ENCODE data around the gene POLG2. TPM values are rescaled to one million over a fixed set of nuclear protein-coding genes. Genes with fewer than 3 reads are reported as not detected.
"Not testable (repeated sequence)": the region's sequence is repeated elsewhere in the genome, so short reads cannot be mapped to it uniquely, and the experiment has no call there.

Gene POLG2
- total and polyA plus RNA-seq, 2 donors from 2014 or later, result 9.0 to 18.4 TPM

- H3K9me3 ChIP-seq (ENCODE audit: control insufficient read depth in 2 of 3, insufficient read depth in 1 of 3, low read length in 3 of 3), result no peaks in the 10 kb centered on the region
- H3K4me3 ChIP-seq (ENCODE audit: low read length in 3 of 3), result no peak overlapping the region
- H3K4me1 ChIP-seq (ENCODE audit: control insufficient read depth in 2 of 3, insufficient read depth in 2 of 3, low read depth in 1 of 3, low read length in 3 of 3), result peaks cover 0 to 2% (median 0%) of the 10 kb centered on the region in 3 donors
- intact Hi-C loops (cut with DNase I), result no loop called here
- no peak for TF ChIP-seq CTCF (IDR thresholded peaks at IDR 0.05; ENCODE audit: borderline replicate concordance, extremely low read depth, insufficient read depth)
- DNase-seq (peak in 3 of 5 donors; percentile 10 to 79 (median 66)), FAIRE-seq (no peak)
- no peak overlapping the region for H3K27ac ChIP-seq (ENCODE audit: low read depth in 2 of 2, low read length in 2 of 2)
- no peaks in the 10 kb centered on the region for H3K36me3 ChIP-seq (ENCODE audit: control insufficient read depth in 2 of 3, insufficient read depth in 3 of 3, low read length in 3 of 3)
- H3K9ac ChIP-seq (ENCODE audit: low read length in 3 of 3), result no peak overlapping the region
- no peaks in the 10 kb centered on the region for H3K27me3 ChIP-seq (ENCODE audit: control insufficient read depth, insufficient read depth, low read length)
Observed at GRCh38 chr17:64460955-64461354, 35.9 kb downstream of the POLG2 start.

- H3K36me3 ChIP-seq (ENCODE audit: control insufficient read depth in 2 of 3, insufficient read depth in 3 of 3, low read length in 3 of 3); DNase-seq; intact Hi-C loops (cut with DNase I); H3K4me3 ChIP-seq (ENCODE audit: low read length in 3 of 3); H3K9ac ChIP-seq (ENCODE audit: low read length in 3 of 3); FAIRE-seq; H3K4me1 ChIP-seq (ENCODE audit: control insufficient read depth in 2 of 3, insufficient read depth in 2 of 3, low read depth in 1 of 3, low read length in 3 of 3); H3K27me3 ChIP-seq (ENCODE audit: control insufficient read depth, insufficient read depth, low read length); H3K9me3 ChIP-seq (ENCODE audit: control insufficient read depth in 2 of 3, insufficient read depth in 1 of 3, low read length in 3 of 3); H3K27ac ChIP-seq (ENCODE audit: low read depth in 2 of 2, low read length in 2 of 2): not testable (repeated sequence)
Observed at GRCh38 chr17:64459818-64460217, 37.0 kb downstream of the POLG2 start.

GRCh38 chr17:64459284-64459747, 37.5 kb downstream of the POLG2 start:
- intact Hi-C loops (cut with DNase I), result no loop called here
- Histone ChIP-seq H3K27me3 (ENCODE audit: control insufficient read depth, insufficient read depth, low read length) (no peaks in the 10 kb centered on the region), H3K9ac (ENCODE audit: low read length in 3 of 3) (no peak overlapping the region), H3K4me3 (ENCODE audit: low read length in 3 of 3) (no peak overlapping the region), H3K9me3 (ENCODE audit: control insufficient read depth in 2 of 3, insufficient read depth in 1 of 3, low read length in 3 of 3) (no peaks in the 10 kb centered on the region), H3K4me1 (ENCODE audit: control insufficient read depth in 2 of 3, insufficient read depth in 2 of 3, low read depth in 1 of 3, low read length in 3 of 3) (peaks cover 0 to 2% (median 0%) of the 10 kb centered on the region in 3 donors), H3K36me3 (ENCODE audit: control insufficient read depth in 2 of 3, insufficient read depth in 3 of 3, low read length in 3 of 3) (no peaks in the 10 kb centered on the region), H3K27ac (ENCODE audit: low read depth in 2 of 2, low read length in 2 of 2) (no peak overlapping the region)
- DNase-seq (peak in 1 of 5 donors; percentile 4), FAIRE-seq (no peak)
- TF ChIP-seq CTCF (IDR thresholded peaks at IDR 0.05; ENCODE audit: borderline replicate concordance, extremely low read depth, insufficient read depth), result no peak

GRCh38 chr17:64458756-64459155, 38.1 kb downstream of the POLG2 start:
- Histone ChIP-seq H3K4me1 (ENCODE audit: control insufficient read depth in 2 of 3, insufficient read depth in 2 of 3, low read depth in 1 of 3, low read length in 3 of 3) (peaks cover 0 to 2% (median 0%) of the 10 kb centered on the region in 3 donors), H3K27me3 (ENCODE audit: control insufficient read depth, insufficient read depth, low read length) (no peaks in the 10 kb centered on the region), H3K9me3 (ENCODE audit: control insufficient read depth in 2 of 3, insufficient read depth in 1 of 3, low read length in 3 of 3) (no peaks in the 10 kb centered on the region), H3K27ac (ENCODE audit: low read depth in 2 of 2, low read length in 2 of 2) (no peak overlapping the region), H3K4me3 (ENCODE audit: low read length in 3 of 3) (no peak overlapping the region), H3K36me3 (ENCODE audit: control insufficient read depth in 2 of 3, insufficient read depth in 3 of 3, low read length in 3 of 3) (no peaks in the 10 kb centered on the region), H3K9ac (ENCODE audit: low read length in 3 of 3) (no peak overlapping the region)
- DNase-seq (no peak), FAIRE-seq (no peak)
- no peak for TF ChIP-seq CTCF (IDR thresholded peaks at IDR 0.05; ENCODE audit: borderline replicate concordance, extremely low read depth, insufficient read depth)
- intact Hi-C loops (cut with DNase I), result no loop called here

Measured in kidney (tissue), 14 donors.